ENCODE data around the gene PFKFB2.

Gene PFKFB2

GRCh38 chr1:207049054-207049453 lies 4.0 kb upstream of the PFKFB2 start:
- DNase-seq (ENCODE audit: extremely low read depth, low read depth) = no peak
- TF ChIP-seq CTCF (IDR thresholded peaks at IDR 0.05; ENCODE audit: low read depth, low read length, missing control alignments) = no peak
- H3K4me3 ChIP-seq (replicated peaks; ENCODE audit: low read depth, low read length) = peak overlapping the region; percentile 92

GRCh38 chr1:207049514-207049913 lies 3.6 kb upstream of the PFKFB2 start:
- peak overlapping the region; percentile 92 for H3K4me3 ChIP-seq (replicated peaks; ENCODE audit: low read depth, low read length)
- TF ChIP-seq CTCF (IDR thresholded peaks at IDR 0.05; ENCODE audit: low read depth, low read length, missing control alignments) = no peak
- DNase-seq (ENCODE audit: extremely low read depth, low read depth) = no peak

DNA sequence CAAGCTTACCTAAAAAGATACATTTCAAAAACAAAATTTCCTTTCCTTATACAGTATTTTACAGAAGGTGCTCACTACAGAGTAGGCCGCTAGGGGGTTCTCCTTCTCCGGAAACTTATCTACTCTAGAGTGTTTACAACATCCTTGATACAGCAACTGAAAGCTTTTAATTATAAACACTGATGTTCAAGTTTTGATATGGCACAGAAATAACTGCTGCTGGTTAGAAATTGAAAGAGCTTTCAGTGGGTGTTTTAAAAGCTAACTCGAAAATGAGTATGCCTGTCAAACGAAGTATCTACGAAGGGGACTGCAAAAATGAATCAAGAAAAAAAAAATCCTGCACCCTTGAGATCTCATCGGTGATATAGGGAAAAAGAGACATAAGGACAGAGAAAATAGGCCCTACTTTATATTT lies 3.1 kb upstream of the PFKFB2 start:
- DNase-seq (ENCODE audit: extremely low read depth, low read depth) = no peak
- TF ChIP-seq CTCF (IDR thresholded peaks at IDR 0.05; ENCODE audit: low read depth, low read length, missing control alignments) = peak; percentile 73
- H3K4me3 ChIP-seq (replicated peaks; ENCODE audit: low read depth, low read length) = peak overlapping the region; percentile 92

GRCh38 chr1:207050480-207051190 lies 2.4 kb upstream of the PFKFB2 start:
- peak overlapping the region; percentile 92 for H3K4me3 ChIP-seq (replicated peaks; ENCODE audit: low read depth, low read length)
- DNase-seq (ENCODE audit: extremely low read depth, low read depth) = peak; percentile 72
- TF ChIP-seq CTCF (IDR thresholded peaks at IDR 0.05; ENCODE audit: low read depth, low read length, missing control alignments) = no peak

- no peak for TF ChIP-seq CTCF (IDR thresholded peaks at IDR 0.05; ENCODE audit: low read depth, low read length, missing control alignments)
- peak within 1 kb of the TSS; percentile 92 for H3K4me3 ChIP-seq (replicated peaks; ENCODE audit: low read depth, low read length)
- DNase-seq (ENCODE audit: extremely low read depth, low read depth) = no peak
Observed at GRCh38 chr1:207051191-207051943, 1.7 kb upstream of the PFKFB2 start, which contains the start of gene YOD1. Gene YOD1 (minus strand): TSS chr1:207051208. CDS start chr1:207051030, 178 bp downstream.

DNA sequence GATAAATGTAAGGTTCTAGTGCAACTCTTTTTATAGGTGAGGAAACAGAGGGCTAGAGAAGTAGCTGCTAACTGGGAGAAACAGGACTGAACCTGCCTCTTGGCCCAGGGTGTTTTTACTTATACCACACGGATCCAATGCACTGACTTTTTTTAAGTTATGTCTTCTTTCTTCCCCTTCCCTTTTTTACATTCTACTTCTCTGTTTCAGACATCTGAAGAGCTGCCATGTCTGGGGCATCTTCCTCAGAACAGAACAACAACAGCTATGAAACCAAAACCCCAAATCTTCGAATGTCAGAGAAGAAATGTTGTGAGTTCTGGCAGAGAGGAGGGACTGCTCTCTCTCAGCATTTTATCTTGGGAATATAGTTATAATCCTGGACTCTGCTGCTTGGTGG lies 1.4 kb downstream of the PFKFB2 start:
- no peak overlapping the region for H3K4me3 ChIP-seq (replicated peaks; ENCODE audit: low read depth, low read length)
- TF ChIP-seq CTCF (IDR thresholded peaks at IDR 0.05; ENCODE audit: low read depth, low read length, missing control alignments) = no peak
- DNase-seq (ENCODE audit: extremely low read depth, low read depth) = no peak

All from HFF-Myc (cell line).